Upper lobe of right lung (tissue), 1 donor: ENCODE measurements around the gene RASGRF1. TPM values are rescaled to one million over a fixed set of nuclear protein-coding genes. Genes with fewer than 3 reads are reported as not detected.

Source experiments
- ATAC-seq: fragments of 200-7000 bp; cut with Tn5 transposase; one replicate; pipeline ENCODE4 v1.9.1; 2020; ENCODE audit warnings: mild to moderate bottlenecking, moderate library complexity
- DNase-seq: peaks from one replicate; pipeline ENCODE4 v3.0.0-alpha.2; 2020
- H3K27ac ChIP-seq: fragments of 200-600 bp; one replicate; pipeline ENCODE4 v1.8.0; 2022
- H3K27me3 ChIP-seq: fragments of 200-600 bp; one replicate; pipeline ENCODE4 v1.8.0; 2022; ENCODE audit warnings: mild to moderate bottlenecking
- H3K36me3 ChIP-seq: fragments of 200-600 bp; one replicate; pipeline ENCODE4 v1.8.0; 2022
- H3K4me1 ChIP-seq: fragments of 200-600 bp; one replicate; pipeline ENCODE4 v1.8.0; 2022
- H3K4me3 ChIP-seq: fragments of 200-600 bp; one replicate; pipeline ENCODE4 v1.8.0; 2022; ENCODE audit warnings: mild to moderate bottlenecking
- H3K9me3 ChIP-seq: fragments of 200-600 bp; one replicate; pipeline ENCODE4 v1.8.0; 2022
- intact Hi-C: fragments of 100-400 bp; cut with DNase I; formaldehyde crosslinking; loops from one replicate; pipeline ENCODE4 v1.11.0; 2022
- total RNA-seq: library from RNA; stranded (reverse); fragmentation: NEBNext Ultra II Directional; extraction: Animal tissue kit (Norgen Biotek cat#: 25700); gene quantifications from one replicate; pipeline ENCODE4 v1.2.1, GENCODE V29; 2021
- TF ChIP-seq, protein P1 (sequence below): fragments of 200-600 bp; IDR thresholded peaks from one replicate; pipeline ENCODE4 v1.8.0; 2022; ENCODE audit warnings: antibody characterized with exemption
- donor health status: DM: no; HTN: yes; CAD: no; lungs with severe emphysema.

Gene RASGRF1
- total RNA-seq, 1 donor from 2014 or later: 105 TPM

GRCh38 chr15:78925076-78925624 lies 165.4 kb downstream of the RASGRF1 start:
- H3K9me3 ChIP-seq: no peaks in the 10 kb centered on the region
- H3K36me3 ChIP-seq: peaks cover 87% of the 10 kb centered on the region
- no peak overlapping the region for H3K4me3 ChIP-seq
- no peak overlapping the region for H3K27ac ChIP-seq
- DNase-seq (peak; percentile 59), ATAC-seq (no peak)
- intact Hi-C loops: no loop called here
- H3K4me1 ChIP-seq: no peaks in the 10 kb centered on the region
- TF ChIP-seq, protein P1, sequence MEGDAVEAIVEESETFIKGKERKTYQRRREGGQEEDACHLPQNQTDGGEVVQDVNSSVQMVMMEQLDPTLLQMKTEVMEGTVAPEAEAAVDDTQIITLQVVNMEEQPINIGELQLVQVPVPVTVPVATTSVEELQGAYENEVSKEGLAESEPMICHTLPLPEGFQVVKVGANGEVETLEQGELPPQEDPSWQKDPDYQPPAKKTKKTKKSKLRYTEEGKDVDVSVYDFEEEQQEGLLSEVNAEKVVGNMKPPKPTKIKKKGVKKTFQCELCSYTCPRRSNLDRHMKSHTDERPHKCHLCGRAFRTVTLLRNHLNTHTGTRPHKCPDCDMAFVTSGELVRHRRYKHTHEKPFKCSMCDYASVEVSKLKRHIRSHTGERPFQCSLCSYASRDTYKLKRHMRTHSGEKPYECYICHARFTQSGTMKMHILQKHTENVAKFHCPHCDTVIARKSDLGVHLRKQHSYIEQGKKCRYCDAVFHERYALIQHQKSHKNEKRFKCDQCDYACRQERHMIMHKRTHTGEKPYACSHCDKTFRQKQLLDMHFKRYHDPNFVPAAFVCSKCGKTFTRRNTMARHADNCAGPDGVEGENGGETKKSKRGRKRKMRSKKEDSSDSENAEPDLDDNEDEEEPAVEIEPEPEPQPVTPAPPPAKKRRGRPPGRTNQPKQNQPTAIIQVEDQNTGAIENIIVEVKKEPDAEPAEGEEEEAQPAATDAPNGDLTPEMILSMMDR: no peak
- no peaks in the 10 kb centered on the region for H3K27me3 ChIP-seq

DNA sequence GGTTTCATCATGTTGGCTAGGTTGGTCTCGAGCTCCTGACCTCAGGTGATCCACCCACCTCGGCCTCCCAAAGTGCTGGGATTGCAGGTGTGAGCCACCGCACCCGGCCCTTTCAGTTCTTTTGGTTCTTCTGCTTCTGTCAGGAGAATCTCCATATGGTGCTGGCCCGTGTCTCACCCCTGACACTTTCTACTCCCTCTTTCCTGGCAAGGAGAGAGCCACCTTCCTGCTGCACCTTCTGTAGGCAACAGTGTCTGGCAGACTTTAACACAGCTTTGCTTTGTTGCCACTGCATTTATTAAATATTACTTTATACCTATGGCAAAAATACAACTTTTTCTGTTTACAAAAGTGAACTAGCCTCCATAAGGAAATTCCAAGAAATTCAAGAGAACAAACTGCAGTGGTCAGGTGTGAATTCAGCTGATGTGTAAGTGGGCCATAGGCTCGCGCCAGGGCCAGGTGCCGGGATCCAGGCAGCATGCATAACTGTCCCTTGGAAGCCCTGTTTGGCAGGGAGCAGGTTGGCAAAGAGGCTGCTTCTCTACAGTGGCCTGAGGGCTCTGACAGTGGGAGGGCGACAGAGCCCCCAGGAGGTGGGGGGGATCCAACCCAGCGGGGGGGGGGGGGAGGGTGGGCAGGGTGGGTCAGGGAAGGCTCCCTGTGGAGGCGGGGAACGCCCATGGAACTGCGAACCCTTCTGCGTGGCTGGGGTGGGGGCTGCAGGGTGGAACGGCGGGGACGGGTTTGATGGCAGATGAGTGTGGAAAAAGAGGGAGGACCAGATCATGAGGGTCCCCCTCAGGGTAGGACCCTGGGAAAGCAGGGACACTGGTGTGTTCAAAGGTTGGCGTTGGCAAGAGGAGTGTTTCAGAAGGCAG lies 166.9 kb downstream of the RASGRF1 start:
- Histone ChIP-seq H3K27me3 (no peaks in the 10 kb centered on the region), H3K9me3 (no peaks in the 10 kb centered on the region), H3K36me3 (peaks cover 85% of the 10 kb centered on the region), H3K4me1 (no peaks in the 10 kb centered on the region), H3K27ac (no peak overlapping the region), H3K4me3 (no peak overlapping the region)
- DNase-seq: no peak
- TF ChIP-seq, protein P1: no peak
- ATAC-seq: no peak
- intact Hi-C loops: no loop called here

- H3K27me3 ChIP-seq: no peaks in the 10 kb centered on the region
- DNase-seq (no peak), ATAC-seq (no peak)
- no peak overlapping the region for H3K4me3 ChIP-seq
- H3K36me3 ChIP-seq: peaks cover 89% of the 10 kb centered on the region
- no peaks in the 10 kb centered on the region for H3K4me1 ChIP-seq
- no peak overlapping the region for H3K27ac ChIP-seq
- intact Hi-C loops: no loop called here
- TF ChIP-seq, protein P1: no peak
- no peaks in the 10 kb centered on the region for H3K9me3 ChIP-seq
Observed at GRCh38 chr15:78923015-78923414, 167.6 kb downstream of the RASGRF1 start.

GRCh38 chr15:78922527-78922926 lies 168.1 kb downstream of the RASGRF1 start:
- Histone ChIP-seq H3K27ac (no peak overlapping the region), H3K36me3 (peaks cover 84% of the 10 kb centered on the region), H3K4me1 (peaks cover 4% of the 10 kb centered on the region), H3K4me3 (no peak overlapping the region), H3K9me3 (no peaks in the 10 kb centered on the region), H3K27me3 (no peaks in the 10 kb centered on the region)
- intact Hi-C loops: no loop called here
- DNase-seq: no peak
- TF ChIP-seq, protein P1: no peak
- no peak for ATAC-seq

GRCh38 chr15:78921940-78922339 lies 168.6 kb downstream of the RASGRF1 start:
- Histone ChIP-seq H3K4me1 (peaks cover 7% of the 10 kb centered on the region), H3K27ac (no peak overlapping the region), H3K27me3 (no peaks in the 10 kb centered on the region), H3K36me3 (peaks cover 78% of the 10 kb centered on the region), H3K9me3 (no peaks in the 10 kb centered on the region), H3K4me3 (no peak overlapping the region)
- ATAC-seq (peak; percentile 36), DNase-seq (no peak)
- TF ChIP-seq, protein P1: no peak
- intact Hi-C loops: no loop called here
